Immature natural killer cell (primary cell): ENCODE results near the gene CHI3L2. TPM values are rescaled to one million over a fixed set of nuclear protein-coding genes. Genes with fewer than 3 reads are reported as not detected.

ENCODE experiments used
- DNase-seq, 3 donors: peaks; one replicate each; pipeline ENCODE4 v3.0.0; 2022; ENCODE audit warnings: mixed read lengths in 1 of 3
- H3K27ac Mint-ChIP-seq, 6 donors: one replicate each; pipeline ENCODE4 v1.8.0; 2020; ENCODE audit warnings: mixed read lengths in 6 of 6, mild to moderate bottlenecking in 5 of 6, inconsistent platforms in 4 of 6, moderate library complexity in 3 of 6
- H3K27me3 Mint-ChIP-seq, 3 donors: one replicate each; pipeline ENCODE4 v1.8.0; 2020 to 2021; ENCODE audit warnings: low read depth in 3 of 3, mild to moderate bottlenecking in 3 of 3, mixed read lengths in 3 of 3, moderate library complexity in 3 of 3, inconsistent platforms in 1 of 3
- H3K36me3 Mint-ChIP-seq, 3 donors: one replicate each; pipeline ENCODE4 v1.8.0; 2020; ENCODE audit warnings: mixed read lengths in 3 of 3, inconsistent platforms in 2 of 3, mild to moderate bottlenecking in 2 of 3
- H3K4me1 Mint-ChIP-seq, 2 donors: one replicate each; pipeline ENCODE4 v1.8.0; 2020; ENCODE audit warnings: inconsistent platforms in 2 of 2, mild to moderate bottlenecking in 2 of 2, mixed read lengths in 2 of 2, moderate library complexity in 1 of 2
- H3K4me3 Mint-ChIP-seq, 5 donors: one replicate each; pipeline ENCODE4 v1.8.0; 2020; ENCODE audit warnings: mild to moderate bottlenecking in 5 of 5, mixed read lengths in 5 of 5, inconsistent platforms in 3 of 5, moderate library complexity in 3 of 5
- H3K9me3 Mint-ChIP-seq, 6 donors: one replicate each; pipeline ENCODE4 v1.8.0; 2020; ENCODE audit warnings: mild to moderate bottlenecking in 6 of 6, mixed read lengths in 6 of 6, inconsistent platforms in 4 of 6, moderate library complexity in 3 of 6
- polyA plus RNA-seq, 3 donors: library from polyadenylated mRNA; unstranded; fragments of 300-500 nt; fragmentation: Illumina TruSeq; gene quantifications; one replicate each; pipeline ENCODE4 v1.2.3, GENCODE V29; 2021

Gene CHI3L2
- polyA plus RNA-seq, 3 donors from 2014 or later: 36.2 to 57.1 (median 42.8) TPM

DNA sequence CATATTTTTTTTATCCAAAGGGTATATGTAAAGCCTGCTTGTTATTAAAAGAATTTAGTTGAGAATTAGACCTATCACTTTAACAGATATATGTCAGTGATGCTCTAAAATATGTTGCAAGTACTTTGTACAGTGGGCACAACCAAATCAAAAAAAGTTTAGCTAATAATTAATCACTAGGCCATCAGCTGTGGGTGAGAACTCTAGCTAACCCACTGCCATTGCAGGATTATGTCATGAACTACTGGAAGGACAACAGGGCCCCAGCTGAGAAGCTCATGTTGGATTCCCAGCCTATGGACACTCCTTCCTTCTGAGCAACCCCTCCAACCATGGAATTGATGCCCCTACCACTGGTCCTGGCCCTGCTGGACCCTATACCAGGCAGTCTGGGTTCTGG is 56.3 kb downstream of the CHI3L2 start:
- DNase-seq: no peak
- no peak overlapping the region for H3K27ac Mint-ChIP-seq
- peaks cover 0 to 1% (median 0%) of the 10 kb centered on the region in 3 donors for H3K27me3 Mint-ChIP-seq
- no peaks in the 10 kb centered on the region for H3K4me1 Mint-ChIP-seq
- H3K4me3 Mint-ChIP-seq: no peak overlapping the region
- no peaks in the 10 kb centered on the region for H3K36me3 Mint-ChIP-seq
- H3K9me3 Mint-ChIP-seq: no peaks in the 10 kb centered on the region

DNA sequence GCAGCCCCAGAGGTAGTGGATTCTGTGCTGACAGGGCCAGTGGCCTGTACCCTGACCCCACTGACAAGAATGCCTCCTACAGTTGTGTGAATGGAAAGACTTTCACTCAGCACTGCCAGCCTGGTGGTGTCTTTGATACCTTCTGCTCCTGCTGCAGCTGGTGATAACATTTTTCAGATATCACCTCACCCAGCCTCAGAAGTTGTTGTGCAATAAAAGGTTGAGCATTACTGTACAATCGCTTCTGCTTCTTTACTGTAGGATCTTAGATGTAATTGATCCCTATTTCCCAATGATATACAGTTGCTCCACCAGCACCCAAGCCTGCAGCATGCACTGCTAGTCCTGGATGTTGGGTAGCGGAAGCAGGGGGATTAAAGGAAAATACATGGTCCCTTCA is 58.4 kb downstream of the CHI3L2 start:
- H3K27ac Mint-ChIP-seq: no peak overlapping the region
- H3K4me1 Mint-ChIP-seq: no peaks in the 10 kb centered on the region
- no peak overlapping the region for H3K4me3 Mint-ChIP-seq
- no peaks in the 10 kb centered on the region for H3K9me3 Mint-ChIP-seq
- no peaks in the 10 kb centered on the region for H3K36me3 Mint-ChIP-seq
- H3K27me3 Mint-ChIP-seq: no peaks in the 10 kb centered on the region
- DNase-seq: no peak

DNA sequence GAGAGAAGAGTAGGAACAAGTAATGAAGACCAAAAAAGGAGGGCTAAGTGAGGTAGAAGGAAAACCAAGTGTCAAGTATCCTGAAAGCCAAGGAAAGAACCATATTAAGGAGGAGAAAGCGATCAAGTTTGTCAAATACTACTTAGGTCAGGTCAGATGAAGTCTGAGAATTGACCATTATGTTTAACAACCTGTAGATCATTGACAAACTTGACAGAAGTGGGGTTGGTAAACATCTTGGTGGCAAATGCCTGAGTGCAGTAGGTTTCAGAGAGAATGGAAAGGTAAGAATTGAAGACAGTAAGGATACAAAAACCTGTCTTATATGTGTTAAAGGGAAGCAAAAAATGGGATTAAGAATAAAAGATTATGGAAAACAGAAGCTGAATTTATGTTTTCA is 59.4 kb downstream of the CHI3L2 start:
- no peak overlapping the region for H3K4me3 Mint-ChIP-seq
- H3K36me3 Mint-ChIP-seq: no peaks in the 10 kb centered on the region
- H3K27me3 Mint-ChIP-seq: peaks cover 0 to 2% (median 0%) of the 10 kb centered on the region in 3 donors
- DNase-seq: no peak
- H3K27ac Mint-ChIP-seq: no peak overlapping the region
- no peaks in the 10 kb centered on the region for H3K9me3 Mint-ChIP-seq
- no peaks in the 10 kb centered on the region for H3K4me1 Mint-ChIP-seq

DNA sequence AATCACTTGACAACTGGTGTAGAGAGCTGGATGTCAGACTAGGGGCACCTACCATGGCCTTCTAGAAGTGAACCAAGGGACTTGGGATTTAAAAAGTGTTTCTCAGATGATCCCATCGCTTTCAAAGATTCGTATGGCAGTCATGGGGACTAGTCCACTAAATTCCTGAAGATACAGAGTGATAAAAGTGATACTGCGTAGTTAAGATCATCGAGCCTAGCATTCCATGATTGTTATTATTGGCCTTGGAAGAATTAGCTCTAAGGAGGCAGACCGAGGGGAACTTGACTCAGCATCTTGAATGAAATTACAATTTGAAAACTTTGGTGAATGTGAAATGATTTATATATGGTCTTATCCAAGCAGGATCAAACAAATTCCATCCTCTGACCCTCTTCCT is 61.9 kb downstream of the CHI3L2 start:
- Mint-ChIP-seq H3K36me3 (no peaks in the 10 kb centered on the region), H3K4me1 (no peaks in the 10 kb centered on the region), H3K9me3 (no peaks in the 10 kb centered on the region), H3K4me3 (no peak overlapping the region), H3K27ac (no peak overlapping the region), H3K27me3 (peaks cover 0 to 3% (median 0%) of the 10 kb centered on the region in 3 donors)
- DNase-seq: no peak

DNA sequence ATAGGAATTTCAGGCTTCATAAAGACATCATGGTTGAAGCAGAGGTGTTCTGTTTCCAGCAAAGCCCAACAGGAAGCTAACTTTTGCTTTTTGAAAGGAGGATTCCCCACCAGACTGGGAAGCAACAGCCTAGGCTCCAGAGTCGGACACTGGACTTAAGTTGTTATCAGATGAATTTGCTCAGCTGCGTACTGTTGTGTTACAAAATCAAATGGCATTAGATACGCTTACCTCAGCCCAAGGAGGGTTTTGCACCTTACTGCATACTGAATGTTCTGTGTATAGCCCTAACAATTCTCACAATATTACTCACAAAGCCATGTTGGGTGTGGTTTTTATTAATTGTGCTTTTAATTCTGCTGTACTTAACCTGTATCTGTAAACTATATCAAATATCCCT is 62.6 kb downstream of the CHI3L2 start:
- no peaks in the 10 kb centered on the region for H3K4me1 Mint-ChIP-seq
- DNase-seq: no peak
- no peaks in the 10 kb centered on the region for H3K36me3 Mint-ChIP-seq
- H3K27me3 Mint-ChIP-seq: peaks cover 0 to 3% (median 0%) of the 10 kb centered on the region in 3 donors
- H3K4me3 Mint-ChIP-seq: no peak overlapping the region
- H3K27ac Mint-ChIP-seq: no peak overlapping the region
- H3K9me3 Mint-ChIP-seq: no peaks in the 10 kb centered on the region

DNA sequence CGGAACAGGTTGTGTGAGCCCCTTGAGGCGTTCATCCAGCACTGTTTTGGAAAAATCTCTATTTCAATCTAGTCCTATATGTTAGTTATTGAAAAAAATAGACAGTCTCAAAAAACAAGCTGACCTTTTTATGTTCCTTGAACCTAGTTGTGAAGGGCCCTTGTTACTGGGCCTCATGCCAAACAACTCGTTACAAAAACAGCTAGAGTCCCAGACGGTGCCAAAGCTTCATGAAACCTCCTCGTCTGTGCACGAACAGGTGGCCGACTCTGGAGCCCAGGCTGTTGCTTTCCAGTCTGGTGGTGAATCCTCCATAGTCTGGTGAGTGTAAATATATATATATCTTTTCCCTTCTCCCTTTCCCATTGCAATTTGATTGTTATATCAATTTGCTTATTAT is 63.1 kb downstream of the CHI3L2 start, which contains the start of gene CHIA:
Gene CHIA (plus strand): TSS at position 222 of the 400 bp plus-strand sequence. CDS start 19,617 bp downstream, outside the sequence.
- Mint-ChIP-seq H3K36me3 (no peaks in the 10 kb centered on the region), H3K4me3 (no peak within 1 kb of the TSS)

More for the DNA sequence above, 63.1 kb downstream of the CHI3L2 start, which contains the start of gene CHIA:
- no peaks in the 10 kb centered on the region for H3K9me3 Mint-ChIP-seq
- H3K27ac Mint-ChIP-seq: no peak within 1 kb of the TSS
- H3K27me3 Mint-ChIP-seq: peaks cover 0 to 3% (median 0%) of the 10 kb centered on the region in 3 donors
- no peaks in the 10 kb centered on the region for H3K4me1 Mint-ChIP-seq
- DNase-seq: no peak

Other genes starting within 250 kb of the CHI3L2 start
- gene DRAM2, start 87.6 kb upstream of the CHI3L2 start, polyA plus RNA-seq: 10 to 100 TPM; 61.8 to 88.2 (median 80.4) TPM
- gene CEPT1, start 87.5 kb upstream of the CHI3L2 start, polyA plus RNA-seq: 10 to 100 TPM; 14.7 to 20.9 (median 19.2) TPM
- gene DENND2D, start 27.1 kb upstream of the CHI3L2 start, polyA plus RNA-seq: 100 to 1,000 TPM; 145 to 474 (median 264) TPM
- not detected for gene CHIA, start 63.1 kb downstream of the CHI3L2 start, polyA plus RNA-seq
- gene OVGP1, start 200.0 kb downstream of the CHI3L2 start, polyA plus RNA-seq: not detected
- 10 to 100 TPM; 33.6 to 37.9 (median 36.3) TPM for gene WDR77, start 221.5 kb downstream of the CHI3L2 start, polyA plus RNA-seq
- gene ATP5PB, start 221.8 kb downstream of the CHI3L2 start, polyA plus RNA-seq: 100 to 1,000 TPM; 495 to 624 (median 521) TPM
- gene C1orf162, start 246.3 kb downstream of the CHI3L2 start, polyA plus RNA-seq: 100 to 1,000 TPM; 421 to 818 (median 559) TPM